H1 (cell line): ENCODE measurements around the gene RIT2. TPM values are rescaled to one million over a fixed set of nuclear protein-coding genes. Genes with fewer than 3 reads are reported as not detected.

ENCODE experiments used
- CTCF ChIA-PET: fragments of 300-600 bp; sonication (Branson Sonifier 250); formaldehyde crosslinking; loops from one replicate; lab custom pipeline; 2021; ENCODE audit not compliant: partially characterized antibody; lab: Charles Lee
- POLR2A ChIA-PET: fragments of 300-600 bp; sonication (Branson Sonifier 250); formaldehyde crosslinking; loops from one replicate; lab custom pipeline; 2021; ENCODE audit warnings: inconsistent platforms; ENCODE audit not compliant: partially characterized antibody; lab: Charles Lee
- DNase-seq, 2 experiments: peaks; one replicate each; pipeline versions ENCODE4 v3.0.0 to v3.0.0-alpha.2; 2010 to 2022; ENCODE audit warnings: low spot score in 2 of 2, low read depth in 1 of 2, mixed read lengths in 1 of 2
- FAIRE-seq: peaks from 2 replicates; lab custom pipeline; 2011; peaks lifted over from hg19 to GRCh38; lab: Jason Lieb, UNC
- H2AFZ ChIP-seq: 2 replicates; pipeline ENCODE4 v1.8.1; 2012; ENCODE audit warnings: low read length, inconsistent platforms
- H2AK5ac ChIP-seq: 2 replicates; pipeline ENCODE4 v1.6.1; 2013; ENCODE audit warnings: low read depth, low read length
- H2BK120ac ChIP-seq: replicated peaks from 2 replicates; pipeline ENCODE3; 2013; ENCODE audit warnings: low read depth, low read length, inconsistent platforms
- H2BK12ac ChIP-seq: 2 replicates; pipeline ENCODE4 v1.6.1; 2013; ENCODE audit warnings: low read depth, low read length
- H2BK15ac ChIP-seq: 2 replicates; pipeline ENCODE4 v1.6.1; 2013; ENCODE audit warnings: low read length
- H2BK20ac ChIP-seq: 2 replicates; pipeline ENCODE4 v1.6.1; 2013; ENCODE audit warnings: low read length
- H2BK5ac ChIP-seq: 2 replicates; pipeline ENCODE4 v1.6.1; 2013; ENCODE audit warnings: low read depth, low read length
- H3K14ac ChIP-seq: 2 replicates; pipeline ENCODE4 v1.6.1; 2013; ENCODE audit warnings: inconsistent platforms; ENCODE audit not compliant: insufficient read length
- H3K18ac ChIP-seq: 2 replicates; pipeline ENCODE4 v1.6.1; 2013; ENCODE audit warnings: low read length; ENCODE audit errors: extremely low read depth
- H3K23ac ChIP-seq: 2 replicates; pipeline ENCODE4 v1.6.1; 2013; ENCODE audit warnings: inconsistent platforms; ENCODE audit not compliant: insufficient read length
- H3K23me2 ChIP-seq: 2 replicates; pipeline ENCODE4 v1.6.1; 2013; ENCODE audit warnings: low read depth, low read length
- H3K27ac ChIP-seq: 2 replicates; pipeline ENCODE4 v1.6.1; 2011; ENCODE audit warnings: low read depth, low read length, inconsistent platforms
- H3K27me3 ChIP-seq, 4 experiments: replicated peaks in 1 of 4; 1 replicate in 1 of 4; 2 replicates in 3 of 4; pipeline versions ENCODE4 v1.6.1 to v1.8.1; 2011 to 2013; ENCODE audit warnings: low read length in 3 of 4, mild to moderate bottlenecking in 3 of 4, inconsistent platforms in 2 of 4, mixed read lengths in 2 of 4, moderate library complexity in 1 of 4; ENCODE audit not compliant: control insufficient read depth in 3 of 4, insufficient read depth in 3 of 4; ENCODE audit errors: extremely low read depth in 1 of 4
- H3K36me3 ChIP-seq, 4 experiments: 2 replicates each; pipeline versions ENCODE4 v1.6.1 to v1.8.1; 2011 to 2013; ENCODE audit warnings: mild to moderate bottlenecking in 4 of 4, low read length in 3 of 4, moderate library complexity in 2 of 4, control low read depth in 1 of 4, inconsistent platforms in 1 of 4; ENCODE audit not compliant: insufficient read depth in 4 of 4, control insufficient read depth in 2 of 4
- H3K4ac ChIP-seq: replicated peaks from 2 replicates; pipeline ENCODE3; 2013; ENCODE audit warnings: low read length, low read depth, mixed read lengths, inconsistent platforms; ENCODE audit not compliant: insufficient read length
- H3K4me1 ChIP-seq, 4 experiments: replicated peaks in 1 of 4; 1 replicate in 1 of 4; 2 replicates in 3 of 4; pipeline versions ENCODE4 v1.6.1 to v1.8.1; 2011 to 2013; ENCODE audit warnings: low read length in 3 of 4, inconsistent platforms in 2 of 4, mixed read lengths in 1 of 4; ENCODE audit not compliant: insufficient read depth in 4 of 4, control insufficient read depth in 3 of 4
- H3K4me2 ChIP-seq, 2 experiments: 2 replicates each; pipeline versions ENCODE4 v1.6.1 to v1.8.1; 2011 to 2013; ENCODE audit warnings: low read depth in 2 of 2, low read length in 2 of 2, control low read depth in 1 of 2, inconsistent platforms in 1 of 2, mild to moderate bottlenecking in 1 of 2; ENCODE audit not compliant: insufficient read depth in 1 of 2
- H3K4me3 ChIP-seq, 4 experiments: fragments of 200-600, 300-600 bp in 1 of 4; sonication (generic), shearing (Covaris generic), sonication (Bioruptor Twin) in 1 of 4; 2 replicates each; pipeline versions ENCODE4 v1.5.1 to v1.8.1; 2011 to 2016; ENCODE audit warnings: low read length in 4 of 4, low read depth in 3 of 4, control low read depth in 2 of 4, inconsistent platforms in 2 of 4, mild to moderate bottlenecking in 2 of 4, mixed read lengths in 1 of 4, moderate library complexity in 1 of 4; ENCODE audit not compliant: insufficient read depth in 2 of 4; ENCODE audit errors: extremely low read depth in 1 of 4
- H3K56ac ChIP-seq: replicated peaks from 2 replicates; pipeline ENCODE3; 2013; ENCODE audit warnings: low read depth, mild to moderate bottlenecking, mixed read lengths, low read length, inconsistent platforms; ENCODE audit not compliant: insufficient read length
- H3K79me1 ChIP-seq: 2 replicates; pipeline ENCODE4 v1.6.1; 2013; ENCODE audit warnings: low read depth, low read length, control low read depth
- H3K79me2 ChIP-seq, 2 experiments: 2 replicates each; pipeline versions ENCODE4 v1.6.1 to v1.8.1; 2012 to 2013; ENCODE audit warnings: low read length in 2 of 2, mild to moderate bottlenecking in 2 of 2, inconsistent platforms in 1 of 2; ENCODE audit not compliant: insufficient read depth in 2 of 2, control insufficient read depth in 1 of 2
- H3K9ac ChIP-seq, 4 experiments: replicated peaks in 1 of 4; 1 replicate in 1 of 4; 2 replicates in 3 of 4; pipeline versions ENCODE4 v1.6.1 to v1.8.1; 2011 to 2013; ENCODE audit warnings: low read depth in 3 of 4, low read length in 3 of 4, control low read depth in 2 of 4, mild to moderate bottlenecking in 2 of 4, moderate library complexity in 2 of 4, inconsistent platforms in 1 of 4; ENCODE audit errors: extremely low read depth in 1 of 4
- H3K9me3 ChIP-seq, 2 experiments: 2 replicates each; pipeline versions ENCODE4 v1.6.1 to v1.8.1; 2012 to 2013; ENCODE audit warnings: mild to moderate bottlenecking in 2 of 2, moderate library complexity in 2 of 2, control low read depth in 1 of 2, inconsistent platforms in 1 of 2, low read depth in 1 of 2, low read length in 1 of 2, mixed read lengths in 1 of 2; ENCODE audit not compliant: insufficient read depth in 2 of 2
- H4K20me1 ChIP-seq, 2 experiments: replicated peaks in 1 of 2; 2 replicates each; pipeline versions ENCODE3 to v1.8.1; 2011 to 2013; ENCODE audit warnings: inconsistent platforms in 2 of 2, low read length in 2 of 2, mild to moderate bottlenecking in 1 of 2; ENCODE audit not compliant: insufficient read depth in 2 of 2, control insufficient read depth in 1 of 2
- H4K5ac ChIP-seq: 2 replicates; pipeline ENCODE4 v1.6.1; 2013; ENCODE audit warnings: low read length, low read depth, mixed read lengths, inconsistent platforms; ENCODE audit not compliant: insufficient read length
- H4K8ac ChIP-seq: 2 replicates; pipeline ENCODE4 v1.8.0; 2013; ENCODE audit warnings: mild to moderate bottlenecking, moderate library complexity, low read length, inconsistent platforms; ENCODE audit not compliant: insufficient read depth; ENCODE audit errors: extremely low read depth
- H4K91ac ChIP-seq: replicated peaks from 2 replicates; pipeline ENCODE3; 2013; ENCODE audit warnings: low read length, mixed read lengths, inconsistent platforms; ENCODE audit not compliant: insufficient read length
- BCL11A ChIP-seq, 2 experiments: IDR thresholded peaks; one replicate each; pipeline ENCODE4 v1.6.1; 2011; ENCODE audit warnings: low read depth in 2 of 2, low read length in 2 of 2, mild to moderate bottlenecking in 2 of 2
- CHD1 ChIP-seq: IDR thresholded peaks from 2 replicates; pipeline ENCODE4 v1.6.1; 2012; ENCODE audit warnings: low read depth, low read length, improper control_type of control experiment
- E2F6 ChIP-seq: IDR thresholded peaks from 2 replicates; pipeline ENCODE4 v1.6.1; 2012; ENCODE audit warnings: inconsistent platforms
- FOSL1 ChIP-seq: IDR thresholded peaks from 2 replicates; pipeline ENCODE4 v1.6.1; 2011; ENCODE audit warnings: mild to moderate bottlenecking, low read depth, low read length, moderate library complexity; ENCODE audit not compliant: insufficient read depth
- GABPA ChIP-seq: IDR thresholded peaks from 2 replicates; pipeline ENCODE4 v1.6.1; 2011; ENCODE audit warnings: mild to moderate bottlenecking, low read length, moderate library complexity, borderline replicate concordance; ENCODE audit not compliant: insufficient read depth
- JUND ChIP-seq: IDR thresholded peaks from 2 replicates; pipeline ENCODE4 v1.6.1; 2011; ENCODE audit warnings: mild to moderate bottlenecking, improper control_type of control experiment, low read length
- KDM1A ChIP-seq: fragments of 200-600, 300-600 bp; sonication (generic); IDR thresholded peaks from 2 replicates; pipeline ENCODE4 v1.7.1; 2016; ENCODE audit warnings: mild to moderate bottlenecking, low read length, borderline replicate concordance
- MAFK ChIP-seq: IDR thresholded peaks from 2 replicates; pipeline ENCODE4 v1.6.1; 2012; ENCODE audit warnings: low read depth, mild to moderate bottlenecking, improper control_type of control experiment, low read length
- POLR2A ChIP-seq, 2 experiments: IDR thresholded peaks; 1 replicate in 1 of 2; 2 replicates in 1 of 2; pipeline ENCODE4 v1.6.1; 2011; ENCODE audit warnings: low read depth in 2 of 2, low read length in 2 of 2, mild to moderate bottlenecking in 2 of 2; ENCODE audit errors: control extremely low read depth in 1 of 2
- RAD21 ChIP-seq, 2 experiments: IDR thresholded peaks in 1 of 2; conservative IDR thresholded peaks in 1 of 2; 2 replicates each; pipeline ENCODE4 v1.6.1; 2011; ENCODE audit warnings: low read depth in 2 of 2, low read length in 2 of 2, improper control_type of control experiment in 1 of 2, inconsistent platforms in 1 of 2, mild to moderate bottlenecking in 1 of 2, moderate library complexity in 1 of 2
- RFX5 ChIP-seq: IDR thresholded peaks from 2 replicates; pipeline ENCODE4 v1.6.1; 2011; ENCODE audit warnings: low read depth, low read length, improper control_type of control experiment, borderline replicate concordance
- SP2 ChIP-seq: IDR thresholded peaks from 2 replicates; pipeline ENCODE4 v1.6.1; 2012; ENCODE audit warnings: mild to moderate bottlenecking, low read length, inconsistent platforms
- SUZ12 ChIP-seq: fragments of 200-600 bp; sonication (generic); IDR thresholded peaks from 2 replicates; pipeline ENCODE4 v1.6.1; 2012; ENCODE audit warnings: mild to moderate bottlenecking, inconsistent platforms, low read length, moderate library complexity, mixed read lengths
- TCF12 ChIP-seq: IDR thresholded peaks from 2 replicates; pipeline ENCODE4 v1.6.1; 2011; ENCODE audit warnings: low read depth, mild to moderate bottlenecking, low read length
- WGBS, 2 experiments: shearing (Covaris generic) in 1 of 2; methylation state at CpG; one replicate each; pipeline versions ENCODE4 v1.1.6 to v1.1.7; 2013 to 2015; ENCODE audit warnings: low lambda C conversion rate in 2 of 2, mixed read lengths in 2 of 2, inconsistent platforms in 1 of 2, low coverage in 1 of 2, missing lambda C conversion rate in 1 of 2; ENCODE audit not compliant: insufficient replicate concordance in 2 of 2, insufficient coverage in 1 of 2, insufficient read length in 1 of 2; ENCODE audit errors: extremely low coverage in 1 of 2, missing lambda C conversion rate in 1 of 2; 5-methylcytosine and 5-hydroxymethylcytosine counted together
- polyA plus RNA-seq, 7 experiments: library from polyadenylated mRNA; depleted of rRNA in 3 of 7; stranded (reverse) in 5 of 7; unstranded in 2 of 7; fragments of >200 nt in 5 of 7; fragments of 200-250 nt in 2 of 7; gene quantifications; 1 replicate in 5 of 7; 2 replicates in 1 of 7; 4 replicates in 1 of 7; pipeline versions ENCODE4 v1.2.1 to v1.2.3, GENCODE V29; 2011 to 2013; ENCODE audit warnings: missing spikeins in 2 of 7, mixed read lengths in 2 of 7
- total RNA-seq: library from RNA; stranded (reverse); fragmentation: NEBNext Ultra II Directional; extraction: Animal tissue kit (Norgen Biotek cat#: 25700); gene quantifications from 2 replicates; pipeline ENCODE4 v1.2.1, GENCODE V29; 2021

RIT2 gene
- total and polyA plus RNA-seq, 2 of the 8 experiments (the other 6 are each of a cell fraction or from before 2014, with no cell fraction given) = 0.67 to 3.2 TPM

- no peak overlapping the region for H3K9ac ChIP-seq
- no peak overlapping the region for H3K56ac ChIP-seq
- CTCF ChIA-PET = interaction anchor here (0.8 kb wide), 1 partner anchor 10 kb away, joined by 3 read pairs; no protein-coding TSS in a partner anchor
- no peaks in the 10 kb centered on the region for H4K20me1 ChIP-seq
- DNase-seq (no peak), FAIRE-seq (no peak)
- H3K27me3 ChIP-seq = peaks cover 0 to under 1% (median 0%) of the 10 kb centered on the region in 4 experiments; a peak in 1 of 7 replicates
- no peak overlapping the region for H2BK20ac ChIP-seq
- H3K14ac ChIP-seq = no peak overlapping the region
- H4K91ac ChIP-seq = no peak overlapping the region
- no peaks in the 10 kb centered on the region for H3K79me2 ChIP-seq
- H2AFZ ChIP-seq = no peak overlapping the region
- H4K5ac ChIP-seq = no peak overlapping the region
- no peak overlapping the region for H3K18ac ChIP-seq
- peaks cover 0 to 4% (median 3%) of the 10 kb centered on the region in 4 experiments; a peak in 3 of 7 replicates for H3K4me1 ChIP-seq
- no peaks in the 10 kb centered on the region for H3K36me3 ChIP-seq
- no peak overlapping the region for H3K4me3 ChIP-seq
- H2BK5ac ChIP-seq = no peak overlapping the region
- no peak overlapping the region for H3K27ac ChIP-seq
- no peak overlapping the region for H4K8ac ChIP-seq
- WGBS, 2 experiments = 79% methylated on average over 2 of the region's 2 CpGs; no CpG with 5 or more reads in 1 of the 2 experiments
- H3K23me2 ChIP-seq = no peaks in the 10 kb centered on the region
- no peaks in the 10 kb centered on the region for H3K9me3 ChIP-seq
- H2BK12ac ChIP-seq = no peak overlapping the region
- no peak overlapping the region for H2AK5ac ChIP-seq
- H3K4ac ChIP-seq = no peak overlapping the region
- no peaks in the 10 kb centered on the region for H3K79me1 ChIP-seq
- H2BK15ac ChIP-seq = no peak overlapping the region
- no peak overlapping the region for H3K23ac ChIP-seq
- POLR2A ChIA-PET = interaction anchor here (0.9 kb wide), 1 partner anchor 9 kb away, joined by 3 read pairs; no protein-coding TSS in a partner anchor
- H2BK120ac ChIP-seq = no peak overlapping the region
- H3K4me2 ChIP-seq = no peak overlapping the region
- TF ChIP-seq CHD1 (no peak), GABPA (no peak), TCF12 (no peak), E2F6 (no peak), MAFK (no peak), SP2 (no peak), FOSL1 (no peak), BCL11A (IDR thresholded peaks at IDR 0.05; ENCODE audit: low read depth in 2 of 2, low read length in 2 of 2) (no peak), RAD21 (IDR thresholded peaks at IDR 0.05 in 1 of 2, conservative IDR thresholded peaks at IDR 0.05 in 1 of 2; ENCODE audit: low read depth in 2 of 2, low read length in 2 of 2) (no peak), JUND (no peak), SUZ12 (no peak), RFX5 (no peak), KDM1A (no peak), POLR2A (IDR thresholded peaks at IDR 0.05; ENCODE audit: control extremely low read depth in 1 of 2, low read depth in 2 of 2, low read length in 2 of 2) (no peak)
These were observed 102.5 kb downstream of the RIT2 start for GRCh38 chr18:43012951-43013350.
